GM20000 (cell line): ENCODE data around the gene CPM.

Source experiments
- DNase-seq: peaks from one replicate; pipeline ENCODE4 v3.0.0; 2012; ENCODE audit warnings: low spot score
- CTCF ChIP-seq: IDR thresholded peaks from 2 replicates; pipeline ENCODE4 v1.5.1; 2012; ENCODE audit warnings: mild to moderate bottlenecking, control low read depth; ENCODE audit errors: extremely low read depth, missing control alignments

CPM gene

DNA sequence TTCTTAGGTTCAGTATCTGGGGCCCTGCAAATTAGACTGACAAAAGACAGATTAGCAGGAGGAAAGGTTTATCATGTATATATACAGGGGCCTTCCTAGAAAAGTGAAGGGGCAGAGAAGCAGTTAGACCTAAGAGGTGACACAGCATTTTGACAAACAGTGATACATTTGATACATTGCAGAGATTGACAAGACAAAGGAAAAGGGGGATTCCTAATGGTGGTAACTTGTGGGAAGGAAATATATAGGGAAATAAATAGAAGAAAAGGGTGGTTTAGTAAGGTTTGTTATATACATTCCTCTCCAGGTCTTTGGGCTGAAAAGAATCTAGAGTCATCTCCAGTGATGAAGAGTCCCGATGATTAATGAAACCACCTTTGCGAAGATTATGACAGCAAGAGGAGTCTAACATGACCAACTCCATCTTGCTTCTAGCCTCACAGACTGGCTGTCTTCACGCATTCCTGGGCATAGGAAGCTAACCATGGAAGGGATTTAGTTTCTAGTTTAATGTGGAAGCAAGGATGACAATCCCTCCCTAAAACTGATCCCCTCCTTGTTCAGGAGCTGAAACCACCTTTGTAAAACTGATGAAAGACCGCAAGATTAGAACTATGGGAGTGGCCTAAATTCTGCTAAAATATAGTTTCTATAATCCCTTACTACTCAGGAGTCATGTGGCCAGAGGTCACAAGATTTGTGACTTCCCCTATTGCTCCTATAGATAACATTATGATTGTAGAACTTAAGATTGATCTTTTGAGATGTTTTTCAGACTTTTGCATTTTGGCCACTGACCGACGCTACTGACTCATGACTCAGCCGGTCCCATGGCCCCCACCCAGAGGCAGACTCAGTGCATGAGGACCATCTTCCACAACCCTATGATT, 31.1 kb upstream of the CPM start:
- no peak for TF ChIP-seq CTCF
- DNase-seq: no peak

DNA sequence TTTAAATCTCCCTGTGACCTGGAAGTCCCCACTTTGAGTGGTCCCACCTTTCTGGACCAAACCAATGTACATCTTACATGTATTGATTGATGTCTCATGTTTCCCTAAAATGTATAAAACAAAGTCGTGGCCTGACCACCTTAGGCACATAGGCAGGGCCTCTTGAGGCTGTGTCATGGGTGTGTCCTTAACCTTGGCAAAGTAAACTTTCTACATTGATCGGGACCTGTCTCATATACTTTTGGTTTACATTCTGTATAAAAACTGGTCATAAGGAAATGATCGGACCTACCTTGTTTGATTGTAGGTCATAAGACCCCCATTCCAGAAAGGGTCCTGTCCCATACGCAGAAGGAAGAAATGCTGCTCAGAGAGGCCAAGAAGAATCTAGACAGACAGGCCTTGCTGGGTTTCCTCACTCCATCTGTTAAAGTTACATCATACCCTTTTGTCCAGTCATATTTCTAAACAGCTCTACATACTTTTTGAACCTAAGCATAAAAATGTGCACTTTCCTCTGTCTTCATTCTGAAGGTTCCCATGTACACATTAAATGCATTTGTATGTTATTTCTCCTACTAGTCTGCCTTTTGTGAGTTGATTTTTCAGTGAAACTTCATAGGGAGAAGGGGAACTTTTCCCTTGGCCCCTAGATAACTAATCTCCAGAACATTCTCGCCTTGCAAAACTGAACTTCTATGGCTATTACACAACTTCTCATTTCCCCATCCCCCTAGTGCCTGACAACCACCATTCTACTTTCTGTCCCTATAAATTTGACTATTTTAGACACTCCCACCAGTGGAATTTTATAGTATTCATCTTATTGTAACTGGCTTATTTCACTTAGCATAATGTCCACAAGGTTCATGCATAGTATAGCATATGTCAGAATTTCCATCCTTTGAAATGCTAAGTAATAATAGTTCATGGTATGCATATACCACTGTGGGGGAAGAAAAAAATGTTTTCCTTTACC, 30.2 kb upstream of the CPM start:
- no peak for DNase-seq

DNA sequence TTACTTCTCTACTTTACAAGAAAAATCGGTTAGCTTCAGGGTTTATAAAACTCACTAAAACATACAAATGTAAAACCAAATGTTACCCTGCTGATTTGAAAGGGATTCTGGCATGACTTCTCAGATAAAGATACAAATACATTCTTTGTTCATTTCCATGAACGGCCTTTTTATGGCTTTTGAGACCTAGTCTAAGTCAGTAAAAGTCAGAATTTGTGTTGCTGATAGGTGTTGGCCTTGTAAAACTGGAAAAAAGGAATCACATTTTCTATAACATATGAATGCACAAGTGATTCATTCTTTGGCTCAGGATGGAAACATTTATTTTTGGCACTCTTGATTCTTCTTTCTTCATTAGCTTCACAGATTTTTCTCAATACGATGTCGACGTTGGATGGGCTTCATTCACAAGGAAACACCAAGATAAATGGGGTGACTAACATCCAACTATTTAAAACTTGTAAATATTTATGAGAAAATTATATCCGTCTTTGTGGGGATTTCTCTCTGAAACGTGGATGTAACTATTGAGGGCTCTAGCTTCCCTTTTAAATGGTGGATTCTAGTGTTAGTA, 27.0 kb upstream of the CPM start:
- no peak for DNase-seq
- TF ChIP-seq CTCF: no peak

More for the DNA sequence above, 30.2 kb upstream of the CPM start:
- TF ChIP-seq CTCF: no peak

- TF ChIP-seq CTCF: no peak
- no peak for DNase-seq
Observed at GRCh38 chr12:68959143-68959858, 26.3 kb upstream of the CPM start.

DNA sequence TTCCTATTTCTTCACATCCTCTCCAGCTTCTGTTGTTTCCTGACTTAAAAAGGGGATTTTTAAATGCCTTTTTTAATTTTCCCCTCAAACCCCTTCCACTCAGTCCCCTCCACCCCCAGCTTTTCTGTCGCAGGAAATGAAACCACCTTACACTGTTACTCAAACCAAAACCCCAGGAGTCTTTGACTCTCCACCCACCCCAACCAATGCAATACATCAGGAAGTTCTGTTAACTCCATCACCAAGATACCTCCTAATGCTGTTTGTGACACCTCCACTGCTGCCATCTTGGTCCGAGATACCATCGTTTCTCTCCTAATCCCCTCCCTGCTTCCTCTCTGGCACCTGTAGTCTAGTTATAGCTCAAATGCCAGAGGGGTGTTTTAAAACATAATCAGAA, 25.4 kb upstream of the CPM start:
- no peak for TF ChIP-seq CTCF
- peak; percentile 50 for DNase-seq

DNA sequence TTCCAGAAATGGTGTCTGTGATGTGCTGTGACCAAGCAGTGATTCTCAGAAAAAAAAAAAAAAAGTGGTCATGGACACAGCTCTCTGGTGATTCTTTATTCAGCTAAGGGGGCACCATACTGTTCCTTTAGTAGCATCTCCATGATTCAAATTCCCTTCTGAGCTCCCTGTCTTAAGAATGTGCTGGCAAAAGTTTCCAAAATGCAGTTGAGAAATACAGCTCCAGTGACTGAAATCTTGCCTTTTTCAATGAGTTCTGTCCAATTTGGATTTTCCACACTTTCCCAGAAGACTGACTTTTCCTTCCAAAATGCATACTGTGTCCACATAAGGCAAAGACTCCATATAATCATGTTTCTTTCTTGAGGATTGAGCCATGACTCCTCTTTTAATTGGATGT, 24.3 kb upstream of the CPM start:
- no peak for DNase-seq
- no peak for TF ChIP-seq CTCF
